NCI-H82 (cell line): Measurements from ENCODE around the gene GP2.
"Not testable (repeated sequence)": the region's sequence is repeated elsewhere in the genome, so short reads cannot be mapped to it uniquely, and the experiment has no call there.

Experiments
- DNase-seq: peaks from one replicate; lab custom pipeline; 2025; lab: John Stamatoyannopoulos, UW

The GP2 gene

DNA sequence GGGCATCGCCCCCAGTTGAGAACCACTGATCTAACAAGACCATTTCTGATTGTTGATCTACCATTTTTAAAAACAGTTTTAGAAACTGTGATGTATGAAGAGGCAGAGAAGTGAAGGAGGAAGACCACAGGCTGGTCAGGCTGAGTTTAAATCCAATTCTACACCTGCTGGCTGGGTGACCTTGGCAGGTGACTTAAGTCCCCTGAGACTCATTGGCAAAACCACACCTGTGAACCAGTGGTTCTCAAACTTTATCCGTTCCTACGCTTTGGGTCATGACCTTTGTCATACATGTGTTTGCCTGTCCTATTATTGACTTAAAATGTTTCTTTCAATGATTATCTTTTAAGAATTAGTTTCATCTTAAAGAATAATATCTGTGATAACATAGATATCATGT, 2.3 kb downstream of the GP2 start:
- no peak for DNase-seq

DNA sequence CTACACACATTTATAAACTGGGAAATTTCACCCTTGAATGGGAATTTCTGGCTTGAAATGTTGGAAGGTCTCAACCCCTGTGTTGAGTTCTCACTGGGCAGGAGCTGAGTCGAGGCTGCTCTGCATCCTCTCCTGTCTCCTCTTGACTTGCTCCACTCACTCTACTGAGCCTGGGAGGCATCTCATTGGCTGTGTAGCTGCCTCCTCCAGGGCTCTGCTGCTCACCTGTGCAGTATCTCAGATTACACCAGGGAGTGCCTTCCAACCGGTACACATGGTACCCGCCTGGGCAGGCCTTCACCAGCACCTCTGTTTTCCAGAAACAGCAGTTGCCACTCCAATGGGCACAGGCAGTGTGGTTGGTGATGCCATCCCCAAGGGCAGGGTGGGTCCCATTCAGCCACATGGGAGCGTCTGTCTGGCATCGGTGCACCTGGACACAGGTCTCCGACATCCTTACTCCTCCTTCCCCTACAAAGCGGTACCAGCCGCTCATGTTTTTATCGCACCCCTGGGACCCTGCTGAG, 3.7 kb downstream of the GP2 start:
- DNase-seq = no peak

GRCh38 chr16:20322696-20323095, 4.6 kb downstream of the GP2 start:
- no peak for DNase-seq

GRCh38 chr16:20321671-20322070, 5.6 kb downstream of the GP2 start:
- no peak for DNase-seq

DNA sequence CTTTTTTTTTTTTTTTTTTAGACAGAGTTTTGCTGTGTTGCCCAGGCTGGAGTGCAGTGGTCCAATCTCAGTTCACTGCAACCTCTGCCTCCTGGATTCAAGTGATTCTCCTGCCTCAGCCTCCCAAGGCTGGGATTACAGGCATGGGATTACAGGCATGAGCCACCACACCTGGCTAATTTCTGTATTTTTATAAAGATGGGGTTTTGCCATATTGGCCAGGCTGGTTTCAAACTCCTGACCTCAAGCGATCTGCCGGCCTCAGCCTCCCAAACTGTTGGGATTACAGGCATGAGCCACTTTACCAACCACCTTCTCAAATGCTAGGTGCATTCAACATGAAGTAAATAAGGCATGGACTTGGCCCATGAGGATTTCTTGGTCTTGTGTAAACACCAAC, 6.3 kb downstream of the GP2 start:
- DNase-seq = not testable (repeated sequence)

DNA sequence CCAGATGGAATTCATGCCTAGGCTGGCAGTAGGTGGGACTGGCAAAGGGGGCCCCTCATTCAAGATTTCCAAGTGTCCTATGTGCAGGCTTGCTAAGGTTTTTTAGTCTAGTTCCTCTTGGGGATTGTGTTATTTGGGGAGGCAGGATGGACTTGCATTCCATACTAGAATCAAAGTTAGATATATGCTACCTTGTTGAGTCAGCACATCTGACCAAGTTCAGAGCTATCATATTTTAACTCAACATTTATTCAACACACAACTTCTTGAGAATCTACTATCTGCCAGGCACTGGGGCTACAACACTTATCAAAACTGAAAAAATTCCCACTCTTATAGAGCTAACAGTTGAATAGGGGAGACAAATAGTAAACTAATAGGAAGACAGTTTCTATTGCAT, 6.7 kb downstream of the GP2 start:
- no peak for DNase-seq

- DNase-seq = no peak
Observed at GRCh38 chr16:20320178-20320577, 7.1 kb downstream of the GP2 start.

DNA sequence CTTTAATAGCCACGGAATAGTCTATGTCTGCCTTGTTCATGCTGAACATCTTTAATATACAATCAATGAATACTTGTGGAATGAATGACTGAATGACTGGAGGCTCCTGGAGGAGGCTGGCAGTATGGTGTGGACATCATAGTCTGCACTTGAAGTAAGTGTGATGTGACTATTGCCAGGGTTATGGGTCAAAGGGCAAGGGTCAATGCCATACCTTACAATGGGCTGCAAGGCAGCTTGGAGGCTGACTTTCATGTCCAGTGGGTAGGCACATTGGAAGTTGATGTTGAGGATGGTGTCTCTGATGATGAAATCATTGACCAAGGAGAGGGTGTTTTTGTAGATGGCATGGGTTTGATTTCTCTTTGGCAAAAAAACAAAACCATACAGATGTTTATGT, 7.9 kb downstream of the GP2 start:
- no peak for DNase-seq

- no peak for DNase-seq
Observed at GRCh38 chr16:20318437-20318836, 8.9 kb downstream of the GP2 start.

DNA sequence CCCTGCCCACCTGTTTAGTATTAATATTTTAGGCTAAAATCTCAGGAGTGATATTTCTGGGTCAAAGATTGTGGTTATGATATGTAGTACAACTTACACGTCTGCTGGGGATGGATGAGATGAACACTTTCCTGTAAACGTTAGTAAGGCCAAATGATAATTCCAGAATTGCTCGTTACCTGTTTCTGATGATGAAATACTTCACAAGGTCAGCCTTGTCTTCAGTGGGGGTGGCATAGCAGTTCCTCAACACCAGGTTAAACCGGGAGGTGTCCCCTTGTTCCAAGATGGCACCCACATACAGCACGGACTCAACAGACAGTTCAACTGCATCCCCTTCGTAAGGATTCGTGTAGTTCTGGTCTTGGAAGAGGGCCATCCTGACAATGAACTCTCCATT, 9.3 kb downstream of the GP2 start:
- no peak for DNase-seq

DNA sequence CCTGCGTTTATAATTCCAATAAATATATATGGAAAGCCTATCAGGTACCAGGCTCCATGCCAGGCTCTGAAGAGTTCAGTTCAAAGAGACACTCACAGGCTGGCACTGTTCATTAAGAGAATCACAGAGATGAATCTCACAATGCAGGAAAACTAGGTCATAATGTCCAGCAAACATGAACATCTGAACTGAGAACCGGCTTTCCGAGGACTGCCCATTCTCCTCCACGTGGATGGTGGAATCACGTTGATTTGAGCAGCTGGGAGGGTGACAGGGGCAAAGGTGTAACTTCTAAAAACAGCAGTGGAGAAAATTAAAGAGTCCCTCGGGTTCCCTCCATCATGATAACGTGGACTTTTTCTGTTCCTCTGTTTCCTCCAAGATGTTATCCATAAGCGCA, 10.2 kb downstream of the GP2 start:
- DNase-seq = no peak

- DNase-seq = no peak
Observed at GRCh38 chr16:20316715-20317114, 10.6 kb downstream of the GP2 start.

- no peak for DNase-seq
Observed at GRCh38 chr16:20315764-20316163, 11.5 kb downstream of the GP2 start.

DNA sequence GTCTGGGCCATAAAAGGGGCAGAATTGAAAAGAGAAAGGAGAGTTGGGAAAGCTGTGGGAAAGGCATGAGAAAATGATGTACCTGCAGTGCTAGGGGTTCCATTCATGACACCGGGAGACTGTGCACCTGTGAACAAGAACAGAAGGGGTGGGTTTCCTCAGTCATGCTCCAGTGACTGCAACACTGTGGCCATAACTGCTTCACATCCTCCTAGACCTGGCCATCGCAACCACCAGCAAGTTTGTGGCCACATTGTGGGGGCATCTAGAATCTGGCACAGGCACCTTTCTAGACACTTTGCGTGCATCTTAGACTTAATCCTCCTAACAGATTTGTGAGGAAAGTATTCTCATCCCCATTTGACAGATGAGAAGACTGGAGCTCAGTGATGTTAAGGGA, 12.7 kb downstream of the GP2 start:
- no peak for DNase-seq

GRCh38 chr16:20313741-20314140, 13.6 kb downstream of the GP2 start:
- DNase-seq = no peak

- not testable (repeated sequence) for DNase-seq
Observed at GRCh38 chr16:20312536-20313095, 14.7 kb downstream of the GP2 start.

DNA sequence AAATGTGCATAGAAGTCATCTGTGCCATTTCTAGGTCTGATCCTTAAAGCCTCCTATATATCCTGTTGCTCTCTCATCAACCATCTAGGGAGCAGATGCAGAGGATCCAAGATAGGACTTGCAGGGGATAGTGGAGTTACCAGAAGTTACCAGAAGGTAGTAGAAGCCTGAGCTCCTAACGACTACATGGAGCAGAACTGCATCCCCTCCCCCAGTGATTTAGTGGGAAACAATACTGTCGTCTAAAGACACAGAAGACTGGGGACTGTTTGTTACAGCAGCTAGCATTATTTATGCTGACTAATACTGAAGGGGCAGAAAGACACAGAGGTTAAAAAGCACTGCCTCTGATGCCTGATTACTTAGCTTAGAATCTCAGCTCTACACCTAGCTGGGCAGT, 15.8 kb downstream of the GP2 start:
- no peak for DNase-seq

- no peak for DNase-seq
Observed at GRCh38 chr16:20310421-20311395, 16.6 kb downstream of the GP2 start.

DNA sequence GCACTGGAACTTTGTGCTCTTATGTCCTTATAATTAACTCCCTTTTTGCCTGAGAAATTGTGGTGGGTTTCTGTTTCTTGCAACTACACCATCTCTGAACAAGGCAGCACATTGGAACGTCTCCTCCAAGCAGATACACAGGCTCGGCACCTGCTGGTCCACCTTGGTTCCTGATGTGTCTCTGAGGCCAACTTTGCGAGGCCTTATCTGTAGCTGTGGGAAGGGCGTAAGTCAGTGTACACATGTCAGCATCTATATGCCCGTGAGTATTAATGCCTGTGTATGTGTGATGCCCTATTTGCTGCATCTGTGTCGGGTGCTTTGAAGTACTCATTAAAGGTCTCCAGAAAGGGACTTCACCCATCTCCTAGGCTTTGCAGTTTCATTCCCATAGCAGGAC, 17.5 kb downstream of the GP2 start:
- no peak for DNase-seq

DNA sequence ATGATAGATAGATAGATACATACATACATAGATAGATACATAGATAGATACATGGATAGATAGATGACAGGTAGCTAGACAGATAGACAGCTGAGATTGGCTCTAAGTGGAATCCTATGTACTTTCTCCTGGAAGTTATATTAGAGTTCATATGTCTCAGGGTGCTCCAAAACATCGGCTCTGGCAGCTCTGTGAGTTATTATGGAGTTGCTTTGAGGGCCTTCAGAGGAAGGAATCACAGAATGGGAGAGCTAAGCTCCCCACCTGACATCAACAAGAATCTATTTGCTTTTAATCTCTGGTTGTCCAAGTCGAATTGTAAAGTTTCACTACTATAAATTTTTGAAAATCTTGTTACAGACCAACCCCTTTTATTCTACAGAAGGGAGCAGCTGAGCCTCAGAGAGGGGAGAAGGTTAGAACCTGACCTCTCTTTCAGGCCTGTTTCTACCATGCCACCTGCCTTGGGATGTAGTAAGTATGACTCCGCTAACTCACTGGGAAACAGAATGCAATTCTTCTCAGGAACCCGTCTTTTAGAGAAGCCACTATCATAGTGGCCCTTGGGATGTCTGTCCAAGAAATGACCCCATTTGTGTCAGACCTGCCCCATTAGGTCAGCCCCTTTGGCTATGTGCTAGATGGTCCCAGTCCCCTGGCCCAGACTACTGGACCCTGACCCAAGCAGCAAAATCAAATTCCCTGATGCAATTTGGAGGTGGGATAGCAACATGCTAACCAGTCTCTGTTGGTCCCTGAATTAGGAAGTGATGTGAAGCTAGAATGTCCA, 18.3 kb downstream of the GP2 start:
- no peak for DNase-seq

- DNase-seq = no peak
Observed at GRCh38 chr16:20308266-20308665, 19.0 kb downstream of the GP2 start.

DNA sequence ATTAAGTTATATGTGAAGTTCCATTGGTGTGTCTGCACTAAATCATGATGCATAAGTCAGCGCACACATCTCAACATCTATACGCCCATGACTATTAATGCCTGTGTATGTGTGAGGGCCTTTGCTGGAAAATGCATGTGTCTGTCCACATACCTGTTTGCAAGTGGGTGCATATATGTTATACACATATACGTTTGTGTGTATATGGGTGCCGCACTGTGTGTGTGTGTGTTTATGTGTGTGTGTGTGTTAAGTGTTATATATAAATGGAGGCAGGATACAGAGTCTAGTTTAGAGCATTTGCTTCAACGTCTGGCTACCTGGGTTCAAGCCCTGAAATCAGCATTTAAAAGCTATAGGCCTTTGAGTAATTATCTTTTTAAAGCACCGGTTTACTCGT, 19.5 kb downstream of the GP2 start:
- DNase-seq = no peak

GRCh38 chr16:20307240-20307671, 20.1 kb downstream of the GP2 start:
- DNase-seq = no peak
